Kidney (tissue), 14 donors: ENCODE results near the gene TTC28. TPM values are rescaled to one million over a fixed set of nuclear protein-coding genes. Genes with fewer than 3 reads are reported as not detected.

Experiments
- DNase-seq, 5 donors: peaks; one replicate each; pipeline ENCODE4 v3.0.0-alpha.2; 2013 to 2020
- FAIRE-seq: peaks from 2 replicates; lab custom pipeline; 2012; peaks lifted over from hg19 to GRCh38; lab: Jason Lieb, UNC
- H3K27ac ChIP-seq, 2 donors: one replicate each; pipeline ENCODE4 v1.7.0; 2013; ENCODE audit warnings: low read depth in 2 of 2, low read length in 2 of 2, inconsistent platforms in 1 of 2
- H3K27me3 ChIP-seq: one replicate; pipeline ENCODE4 v1.7.1; 2013; ENCODE audit warnings: low read length, inconsistent platforms; ENCODE audit not compliant: control insufficient read depth, insufficient read depth
- H3K36me3 ChIP-seq, 3 donors: one replicate each; pipeline versions ENCODE4 v1.7.0 to v1.7.1; 2013; ENCODE audit warnings: low read length in 3 of 3, control low read depth in 1 of 3, inconsistent platforms in 1 of 3; ENCODE audit not compliant: insufficient read depth in 3 of 3, control insufficient read depth in 2 of 3
- H3K4me1 ChIP-seq, 3 donors: one replicate each; pipeline versions ENCODE4 v1.7.0 to v1.7.1; 2013; ENCODE audit warnings: low read length in 3 of 3, inconsistent platforms in 1 of 3, low read depth in 1 of 3; ENCODE audit not compliant: control insufficient read depth in 2 of 3, insufficient read depth in 2 of 3
- H3K4me3 ChIP-seq, 3 donors: one replicate each; pipeline versions ENCODE4 v1.7.0 to v1.8.1; 2013; ENCODE audit warnings: low read length in 3 of 3, control low read depth in 1 of 3, inconsistent platforms in 1 of 3
- H3K9ac ChIP-seq, 3 donors: one replicate each; pipeline versions ENCODE4 v1.7.0 to v1.7.1; 2013; ENCODE audit warnings: low read length in 3 of 3, control low read depth in 1 of 3, inconsistent platforms in 1 of 3
- H3K9me3 ChIP-seq, 3 donors: one replicate each; pipeline versions ENCODE4 v1.7.0 to v1.7.1; 2013; ENCODE audit warnings: low read length in 3 of 3, control low read depth in 1 of 3, inconsistent platforms in 1 of 3; ENCODE audit not compliant: control insufficient read depth in 2 of 3, insufficient read depth in 1 of 3
- intact Hi-C: fragments of 100-400 bp; cut with DNase I; formaldehyde crosslinking; loops from one replicate; pipeline ENCODE4 v1.11.1; 2022
- polyA plus RNA-seq: library from polyadenylated mRNA; stranded (reverse); fragments of 350-450 nt; fragmentation: Illumina TruSeq; extraction: RNeasy Lipid Tissue Mini Kit (QIAGEN cat#74804); gene quantifications from one replicate; pipeline ENCODE4 v1.2.3, GENCODE V29; 2014; ENCODE audit warnings: low read depth, low replicate concordance; ENCODE audit not compliant: insufficient read depth
- total RNA-seq: library from RNA; stranded (reverse); fragmentation: NEBNext Ultra II Directional; extraction: Animal tissue kit (Norgen Biotek cat#: 25700); gene quantifications from one replicate; pipeline ENCODE4 v1.2.1, GENCODE V29; 2021
- TF ChIP-seq, protein P1 (sequence below): IDR thresholded peaks from 3 replicates; pipeline ENCODE4 v1.5.1; 2012; ENCODE audit warnings: mild to moderate bottlenecking, moderate library complexity, borderline replicate concordance; ENCODE audit not compliant: insufficient read depth; ENCODE audit errors: extremely low read depth
- donor health status: control.
- donor health status: control.
- donor health status: control.
- donor health status: control.
- donor health status: control.
- donor health status: DM: yes; HTN: yes; CAD: no.
- donor health status: Normal renal cell carcinoma (clear cell type).

The TTC28 gene
- total and polyA plus RNA-seq, 2 donors from 2014 or later = 3.5 to 40.2 TPM

GRCh38 chr22:28096161-28096560 lies 583.5 kb downstream of the TTC28 start:
- Histone ChIP-seq H3K27me3 (no peaks in the 10 kb centered on the region), H3K36me3 (peaks cover 3 to 15% (median 8%) of the 10 kb centered on the region in 3 donors), H3K4me3 (no peak overlapping the region), H3K4me1 (no peaks in the 10 kb centered on the region), H3K27ac (no peak overlapping the region), H3K9ac (no peak overlapping the region), H3K9me3 (no peaks in the 10 kb centered on the region)
- no peak for FAIRE-seq
- TF ChIP-seq, protein P1, sequence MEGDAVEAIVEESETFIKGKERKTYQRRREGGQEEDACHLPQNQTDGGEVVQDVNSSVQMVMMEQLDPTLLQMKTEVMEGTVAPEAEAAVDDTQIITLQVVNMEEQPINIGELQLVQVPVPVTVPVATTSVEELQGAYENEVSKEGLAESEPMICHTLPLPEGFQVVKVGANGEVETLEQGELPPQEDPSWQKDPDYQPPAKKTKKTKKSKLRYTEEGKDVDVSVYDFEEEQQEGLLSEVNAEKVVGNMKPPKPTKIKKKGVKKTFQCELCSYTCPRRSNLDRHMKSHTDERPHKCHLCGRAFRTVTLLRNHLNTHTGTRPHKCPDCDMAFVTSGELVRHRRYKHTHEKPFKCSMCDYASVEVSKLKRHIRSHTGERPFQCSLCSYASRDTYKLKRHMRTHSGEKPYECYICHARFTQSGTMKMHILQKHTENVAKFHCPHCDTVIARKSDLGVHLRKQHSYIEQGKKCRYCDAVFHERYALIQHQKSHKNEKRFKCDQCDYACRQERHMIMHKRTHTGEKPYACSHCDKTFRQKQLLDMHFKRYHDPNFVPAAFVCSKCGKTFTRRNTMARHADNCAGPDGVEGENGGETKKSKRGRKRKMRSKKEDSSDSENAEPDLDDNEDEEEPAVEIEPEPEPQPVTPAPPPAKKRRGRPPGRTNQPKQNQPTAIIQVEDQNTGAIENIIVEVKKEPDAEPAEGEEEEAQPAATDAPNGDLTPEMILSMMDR = no peak
- DNase-seq = no peak
- intact Hi-C loops = no loop called here

DNA sequence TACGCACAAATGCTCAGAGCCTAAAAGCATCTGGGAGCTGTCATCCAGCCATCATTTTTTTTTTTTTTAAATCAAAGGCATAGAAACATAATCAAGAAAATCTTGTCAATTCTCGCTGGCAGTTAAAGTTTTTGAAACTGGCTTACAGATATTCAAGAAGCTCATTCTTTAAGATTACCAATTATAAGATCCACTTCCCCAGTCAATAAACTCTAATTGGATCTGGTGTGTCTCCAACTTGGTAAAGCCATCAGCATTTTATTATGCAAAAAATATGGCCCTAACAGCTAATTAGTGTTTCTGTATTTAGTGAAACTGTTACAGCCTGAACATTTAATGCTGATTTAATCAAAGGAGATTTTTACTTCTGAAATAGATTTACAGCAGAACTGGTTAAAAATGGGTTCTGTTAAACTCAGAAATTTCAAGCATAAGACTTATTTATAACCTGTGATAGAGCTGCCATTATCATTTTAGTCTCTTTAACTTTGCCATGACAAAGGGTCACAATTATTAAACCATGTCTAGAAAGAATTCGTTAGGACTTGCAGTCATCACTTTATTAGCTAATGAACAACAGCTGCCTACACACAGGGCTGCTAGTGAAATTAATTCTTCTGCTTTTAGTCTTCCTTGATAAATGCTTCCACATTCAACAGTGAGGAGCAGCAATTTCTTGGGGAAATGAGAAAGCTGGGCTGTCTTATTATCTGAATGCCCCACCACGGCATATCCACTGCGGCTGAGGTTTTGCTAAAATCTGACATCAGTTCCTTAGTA lies 584.1 kb downstream of the TTC28 start:
- FAIRE-seq (no peak), DNase-seq (no peak)
- H3K4me3 ChIP-seq = no peak overlapping the region
- H3K9me3 ChIP-seq = no peaks in the 10 kb centered on the region
- H3K9ac ChIP-seq = no peak overlapping the region
- H3K4me1 ChIP-seq = no peaks in the 10 kb centered on the region
- intact Hi-C loops = no loop called here
- TF ChIP-seq, protein P1 = no peak
- H3K36me3 ChIP-seq = peaks cover 3 to 15% (median 7%) of the 10 kb centered on the region in 3 donors
- H3K27ac ChIP-seq = no peak overlapping the region
- H3K27me3 ChIP-seq = no peaks in the 10 kb centered on the region

- TF ChIP-seq, protein P1 = no peak
- no peaks in the 10 kb centered on the region for H3K27me3 ChIP-seq
- H3K9me3 ChIP-seq = no peaks in the 10 kb centered on the region
- H3K9ac ChIP-seq = no peak overlapping the region
- H3K27ac ChIP-seq = no peak overlapping the region
- intact Hi-C loops = no loop called here
- H3K4me3 ChIP-seq = no peak overlapping the region
- DNase-seq (no peak), FAIRE-seq (no peak)
- no peaks in the 10 kb centered on the region for H3K4me1 ChIP-seq
- H3K36me3 ChIP-seq = peaks cover 3 to 15% (median 6%) of the 10 kb centered on the region in 3 donors
These were observed 584.9 kb downstream of the TTC28 start for GRCh38 chr22:28094771-28095170.
